Bronchial epithelial cell (primary cell): Measurements from ENCODE around the gene DYRK4. TPM values are rescaled to one million over a fixed set of nuclear protein-coding genes. Genes with fewer than 3 reads are reported as not detected.

Experiments
- DNase-seq: peaks from one replicate; pipeline ENCODE4 v3.0.0-alpha.2; 2010; ENCODE audit warnings: low read depth
- FAIRE-seq: peaks from 2 replicates; lab custom pipeline; 2011; peaks lifted over from hg19 to GRCh38; lab: Jason Lieb, UNC
- H3K27me3 ChIP-seq: 2 replicates; pipeline ENCODE4 v1.5.1; 2011; ENCODE audit warnings: low read length; ENCODE audit not compliant: control insufficient read depth, insufficient read depth
- H3K36me3 ChIP-seq: 2 replicates; pipeline ENCODE4 v1.5.1; 2011; ENCODE audit warnings: low read length; ENCODE audit not compliant: control insufficient read depth, insufficient read depth
- H3K4me3 ChIP-seq: 2 replicates; pipeline ENCODE4 v1.5.1; 2011; ENCODE audit warnings: mild to moderate bottlenecking, low read depth, low read length, control low read depth
- total RNA-seq: library from RNA; depleted of rRNA; stranded (reverse); fragments of >200 nt; gene quantifications from 2 replicates; pipeline ENCODE4 v1.2.1, GENCODE V29; 2014
- TF ChIP-seq, protein P1 (sequence below): IDR thresholded peaks from 2 replicates; pipeline ENCODE4 v1.5.1; 2011; ENCODE audit warnings: mild to moderate bottlenecking, moderate library complexity, low read length, control low read depth, inconsistent platforms; ENCODE audit not compliant: insufficient read depth, severe bottlenecking

The DYRK4 gene
- total RNA-seq, 1 donor from 2014 or later = 20.0 TPM

DNA sequence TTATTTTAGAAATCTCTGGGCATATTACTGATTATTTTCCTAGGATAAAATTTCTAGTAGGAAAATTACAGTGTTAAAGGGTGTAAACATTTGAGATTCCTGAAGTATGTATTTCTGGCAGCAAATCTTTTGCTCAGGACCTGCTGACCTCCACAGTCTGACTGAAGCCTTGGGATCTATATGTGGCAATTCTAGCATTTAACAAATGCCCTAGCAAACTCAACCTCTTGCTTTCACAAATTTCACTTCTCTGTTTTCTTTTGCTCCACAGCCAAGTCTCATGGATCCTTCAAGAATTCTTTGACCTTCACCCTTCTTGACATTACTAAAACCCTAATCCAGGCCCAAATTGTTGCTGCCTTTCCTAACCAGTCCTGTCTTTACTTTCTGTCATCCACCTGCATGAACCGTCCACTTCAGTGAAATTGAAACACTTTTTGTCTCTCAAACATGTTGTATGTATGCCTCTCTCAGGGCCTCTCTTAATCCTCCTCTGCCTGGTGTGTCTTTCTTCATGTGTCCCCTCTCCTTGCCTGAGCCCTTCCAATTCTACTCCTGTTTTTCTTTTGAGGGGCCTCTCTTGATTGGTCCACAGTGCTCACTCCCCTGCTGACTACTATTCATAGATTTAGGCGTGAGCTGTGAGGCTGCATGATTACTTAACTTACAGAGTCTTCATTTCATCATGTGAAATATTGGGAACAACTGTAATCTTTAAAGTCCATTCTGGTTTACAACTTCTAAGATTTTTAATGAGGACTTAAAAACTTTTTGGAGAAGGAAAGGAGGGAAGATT, 5.1 kb upstream of the DYRK4 start:
- TF ChIP-seq, protein P1, sequence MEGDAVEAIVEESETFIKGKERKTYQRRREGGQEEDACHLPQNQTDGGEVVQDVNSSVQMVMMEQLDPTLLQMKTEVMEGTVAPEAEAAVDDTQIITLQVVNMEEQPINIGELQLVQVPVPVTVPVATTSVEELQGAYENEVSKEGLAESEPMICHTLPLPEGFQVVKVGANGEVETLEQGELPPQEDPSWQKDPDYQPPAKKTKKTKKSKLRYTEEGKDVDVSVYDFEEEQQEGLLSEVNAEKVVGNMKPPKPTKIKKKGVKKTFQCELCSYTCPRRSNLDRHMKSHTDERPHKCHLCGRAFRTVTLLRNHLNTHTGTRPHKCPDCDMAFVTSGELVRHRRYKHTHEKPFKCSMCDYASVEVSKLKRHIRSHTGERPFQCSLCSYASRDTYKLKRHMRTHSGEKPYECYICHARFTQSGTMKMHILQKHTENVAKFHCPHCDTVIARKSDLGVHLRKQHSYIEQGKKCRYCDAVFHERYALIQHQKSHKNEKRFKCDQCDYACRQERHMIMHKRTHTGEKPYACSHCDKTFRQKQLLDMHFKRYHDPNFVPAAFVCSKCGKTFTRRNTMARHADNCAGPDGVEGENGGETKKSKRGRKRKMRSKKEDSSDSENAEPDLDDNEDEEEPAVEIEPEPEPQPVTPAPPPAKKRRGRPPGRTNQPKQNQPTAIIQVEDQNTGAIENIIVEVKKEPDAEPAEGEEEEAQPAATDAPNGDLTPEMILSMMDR = no peak
- Histone ChIP-seq H3K4me3 (no peak overlapping the region), H3K36me3 (no peaks in the 10 kb centered on the region), H3K27me3 (no peaks in the 10 kb centered on the region)
- DNase-seq (no peak), FAIRE-seq (no peak)

DNA sequence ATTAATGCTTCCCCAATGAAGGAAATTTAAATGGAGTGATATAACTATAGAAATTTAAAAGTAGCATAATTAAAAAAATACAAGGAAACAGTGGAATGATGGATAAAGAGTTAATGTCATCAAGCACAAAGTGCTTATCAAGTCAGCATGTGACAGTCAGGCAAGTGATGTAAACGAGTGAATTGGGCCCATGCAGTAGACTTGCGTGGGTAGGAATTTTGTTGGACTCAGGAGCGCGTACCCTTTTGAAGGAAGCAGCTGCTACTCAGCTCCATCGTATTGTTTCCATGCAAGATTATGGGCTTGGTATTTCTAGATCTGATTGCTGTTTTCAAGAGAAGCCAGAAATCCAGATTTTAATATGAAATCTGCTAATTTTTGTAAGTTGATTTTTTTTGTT, 4.4 kb upstream of the DYRK4 start:
- no peaks in the 10 kb centered on the region for H3K27me3 ChIP-seq
- no peak for FAIRE-seq

DNA sequence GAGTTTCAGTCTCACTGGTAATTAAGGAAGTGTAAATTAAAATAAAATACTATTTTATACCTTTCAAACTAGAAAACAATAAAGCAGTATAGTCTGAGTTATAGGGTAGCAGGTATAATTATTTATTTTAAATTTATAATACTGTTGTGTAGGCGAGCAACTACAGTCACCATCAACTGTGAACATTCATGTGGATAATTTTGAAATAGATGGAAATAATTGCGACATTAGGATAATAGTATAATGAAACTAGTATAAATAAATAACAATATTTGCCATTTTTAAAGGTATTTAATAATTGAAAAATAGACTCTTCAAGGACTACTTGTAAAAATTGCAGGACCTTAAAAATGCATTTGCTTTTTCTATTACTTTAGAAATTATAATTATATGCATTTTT, 3.8 kb upstream of the DYRK4 start:
- DNase-seq (no peak), FAIRE-seq (no peak)
- H3K4me3 ChIP-seq = no peak overlapping the region
- no peaks in the 10 kb centered on the region for H3K27me3 ChIP-seq
- H3K36me3 ChIP-seq = no peaks in the 10 kb centered on the region
- TF ChIP-seq, protein P1 = no peak

More for the DNA sequence above, 4.4 kb upstream of the DYRK4 start:
- TF ChIP-seq, protein P1 = no peak
- DNase-seq = no peak
- Histone ChIP-seq H3K36me3 (no peaks in the 10 kb centered on the region), H3K4me3 (no peak overlapping the region)

DNA sequence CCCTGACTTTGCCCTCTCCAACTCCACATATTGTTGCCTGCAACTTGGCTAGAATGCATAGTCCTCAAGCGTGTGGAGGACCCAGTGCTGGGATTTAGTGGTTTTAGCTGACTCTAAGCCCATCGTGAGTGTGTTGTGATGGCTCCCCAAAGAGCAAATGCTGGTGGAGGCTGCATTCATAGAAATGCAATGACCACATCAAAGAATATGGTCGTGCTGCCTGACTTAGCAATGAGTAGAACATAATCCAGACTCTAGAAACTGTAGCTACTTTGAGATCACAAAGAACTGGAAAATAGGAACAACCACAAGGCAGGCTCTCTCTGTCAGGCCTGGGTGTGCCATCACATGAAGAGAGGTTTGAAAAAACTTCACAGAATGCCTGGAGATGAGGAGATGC, 1.3 kb downstream of the DYRK4 start:
- no peak for DNase-seq
- FAIRE-seq = no peak
- H3K4me3 ChIP-seq = no peak overlapping the region
- H3K36me3 ChIP-seq = no peaks in the 10 kb centered on the region
- H3K27me3 ChIP-seq = no peaks in the 10 kb centered on the region
- TF ChIP-seq, protein P1 = no peak

DNA sequence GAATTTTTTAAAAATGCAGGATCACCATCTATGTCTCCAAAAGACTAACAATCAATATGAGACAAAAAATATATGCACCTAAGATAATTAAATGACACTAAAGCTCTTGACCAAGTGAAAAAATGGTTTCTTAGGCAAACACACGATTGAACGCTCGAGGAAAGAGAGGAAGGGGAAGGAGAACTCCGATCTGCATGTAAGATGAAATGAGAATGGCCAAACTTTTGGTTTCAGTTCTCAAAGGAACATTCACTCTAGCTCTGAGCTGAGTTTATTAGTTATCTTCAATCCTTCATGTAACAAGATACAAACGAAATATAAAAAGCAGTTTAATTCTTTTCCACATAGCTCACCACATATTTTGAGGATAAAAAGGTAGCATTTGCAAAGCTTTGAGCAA, 2.8 kb downstream of the DYRK4 start:
- FAIRE-seq (no peak), DNase-seq (no peak)
- TF ChIP-seq, protein P1 = no peak
- Histone ChIP-seq H3K27me3 (no peaks in the 10 kb centered on the region), H3K36me3 (no peaks in the 10 kb centered on the region), H3K4me3 (no peak overlapping the region)

DNA sequence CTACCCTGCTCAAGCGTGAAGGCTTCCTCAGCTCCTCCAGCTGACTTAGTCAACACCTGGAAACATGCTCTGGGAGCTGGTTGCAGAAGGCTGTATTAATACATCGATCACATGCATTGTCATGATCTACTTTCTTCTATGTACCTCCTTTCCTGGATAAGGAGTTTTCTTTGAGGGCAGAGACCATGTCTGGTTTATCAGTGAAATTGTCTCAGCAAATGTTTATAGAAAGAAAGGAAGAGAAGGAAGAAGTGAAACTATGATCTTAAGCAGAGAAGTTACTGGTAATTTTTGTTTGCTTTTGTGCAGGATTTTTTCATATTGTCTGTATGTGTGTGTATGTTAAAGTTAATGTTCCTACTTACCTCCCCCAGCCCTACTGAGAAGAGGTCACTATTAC, 4.5 kb downstream of the DYRK4 start:
- Histone ChIP-seq H3K36me3 (no peaks in the 10 kb centered on the region), H3K27me3 (no peaks in the 10 kb centered on the region), H3K4me3 (no peak overlapping the region)
- FAIRE-seq (no peak), DNase-seq (no peak)
- TF ChIP-seq, protein P1 = no peak
